Astrocyte (in vitro differentiated cells and primary cell): ENCODE results near the gene CALCR.
"Not testable (repeated sequence)": the region's sequence is repeated elsewhere in the genome, so short reads cannot be mapped to it uniquely, and the experiment has no call there.

Experiments
- EZH2 ChIP-seq: IDR thresholded peaks from 2 replicates; pipeline ENCODE4 v1.6.1; 2012; ENCODE audit warnings: mild to moderate bottlenecking, low read length, inconsistent platforms; ENCODE audit not compliant: insufficient read depth
- TF ChIP-seq, protein P1 (sequence below): IDR thresholded peaks from 2 replicates; pipeline ENCODE4 v1.5.1; 2011; ENCODE audit warnings: low read depth, mild to moderate bottlenecking, inconsistent platforms, low read length, moderate library complexity; ENCODE audit not compliant: insufficient read depth

DNA sequence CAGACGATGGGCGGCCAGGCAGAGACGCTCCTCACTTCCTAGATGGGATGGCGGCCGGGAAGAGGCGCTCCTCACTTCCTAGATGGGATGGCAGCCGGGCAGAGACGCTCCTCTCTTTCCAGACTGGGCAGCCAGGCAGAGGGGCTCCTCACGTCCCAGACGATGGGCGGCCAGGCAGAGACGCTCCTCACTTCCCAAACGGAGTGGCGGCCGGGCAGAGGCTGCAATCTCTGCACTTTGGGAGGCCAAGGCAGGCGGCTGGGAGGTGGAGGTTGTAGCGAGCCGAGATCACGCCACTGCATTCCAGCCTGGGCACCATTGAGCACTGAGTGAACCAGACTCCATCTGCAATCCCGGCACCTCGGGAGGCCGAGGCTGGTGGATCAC, 11.9 kb upstream of the CALCR start:
- TF ChIP-seq, protein P1, sequence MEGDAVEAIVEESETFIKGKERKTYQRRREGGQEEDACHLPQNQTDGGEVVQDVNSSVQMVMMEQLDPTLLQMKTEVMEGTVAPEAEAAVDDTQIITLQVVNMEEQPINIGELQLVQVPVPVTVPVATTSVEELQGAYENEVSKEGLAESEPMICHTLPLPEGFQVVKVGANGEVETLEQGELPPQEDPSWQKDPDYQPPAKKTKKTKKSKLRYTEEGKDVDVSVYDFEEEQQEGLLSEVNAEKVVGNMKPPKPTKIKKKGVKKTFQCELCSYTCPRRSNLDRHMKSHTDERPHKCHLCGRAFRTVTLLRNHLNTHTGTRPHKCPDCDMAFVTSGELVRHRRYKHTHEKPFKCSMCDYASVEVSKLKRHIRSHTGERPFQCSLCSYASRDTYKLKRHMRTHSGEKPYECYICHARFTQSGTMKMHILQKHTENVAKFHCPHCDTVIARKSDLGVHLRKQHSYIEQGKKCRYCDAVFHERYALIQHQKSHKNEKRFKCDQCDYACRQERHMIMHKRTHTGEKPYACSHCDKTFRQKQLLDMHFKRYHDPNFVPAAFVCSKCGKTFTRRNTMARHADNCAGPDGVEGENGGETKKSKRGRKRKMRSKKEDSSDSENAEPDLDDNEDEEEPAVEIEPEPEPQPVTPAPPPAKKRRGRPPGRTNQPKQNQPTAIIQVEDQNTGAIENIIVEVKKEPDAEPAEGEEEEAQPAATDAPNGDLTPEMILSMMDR, result not testable (repeated sequence)
- not testable (repeated sequence) for TF ChIP-seq EZH2
